Smooth muscle cell (in vitro differentiated cells): Measurements from ENCODE around the gene DUSP7. TPM values are rescaled to one million over a fixed set of nuclear protein-coding genes. Genes with fewer than 3 reads are reported as not detected.

ENCODE experiments used
- DNase-seq: peaks from one replicate; lab custom pipeline; 2025; ENCODE audit not compliant: unreplicated experiment; lab: John Stamatoyannopoulos, UW
- H2AFZ ChIP-seq: fragments of 200-600 bp; sonication (generic); 2 replicates; pipeline ENCODE4 v1.6.0; 2016; ENCODE audit warnings: antibody characterized with exemption, low read depth, mild to moderate bottlenecking
- H3F3A ChIP-seq: fragments of 200-600 bp; sonication (generic); 2 replicates; pipeline ENCODE4 v1.6.0; 2017; ENCODE audit warnings: antibody characterized with exemption, low read depth
- H3K27ac ChIP-seq: fragments of 200-600 bp; sonication (generic); 2 replicates; pipeline ENCODE4 v1.5.1; 2016; ENCODE audit warnings: low read depth, mild to moderate bottlenecking
- H3K27me3 ChIP-seq: fragments of 200-600 bp; sonication (generic); 2 replicates; pipeline ENCODE4 v1.6.1; 2016; ENCODE audit warnings: low read depth, mild to moderate bottlenecking
- H3K36me3 ChIP-seq: fragments of 200-600 bp; sonication (generic); 2 replicates; pipeline ENCODE4 v1.5.1; 2016; ENCODE audit warnings: low read depth
- H3K4me1 ChIP-seq: fragments of 200-600 bp; sonication (generic); 2 replicates; pipeline ENCODE4 v1.5.1; 2016; ENCODE audit warnings: low read depth
- H3K4me2 ChIP-seq: fragments of 200-600 bp; sonication (generic); 2 replicates; pipeline ENCODE4 v1.6.0; 2016; ENCODE audit warnings: mild to moderate bottlenecking
- H3K4me3 ChIP-seq: fragments of 200-600 bp; sonication (generic); 2 replicates; pipeline ENCODE4 v1.5.1; 2016; ENCODE audit warnings: mild to moderate bottlenecking
- H3K79me2 ChIP-seq: fragments of 200-600 bp; sonication (generic); 2 replicates; pipeline ENCODE4 v1.6.0; 2016; ENCODE audit warnings: low read depth, mild to moderate bottlenecking
- H3K9ac ChIP-seq: fragments of 200-600 bp; sonication (generic); 2 replicates; pipeline ENCODE4 v1.6.0; 2016; ENCODE audit warnings: low read depth
- H3K9me3 ChIP-seq: fragments of 200-600 bp; sonication (generic); replicated peaks from 2 replicates; pipeline ENCODE4 v1.5.1; 2016; ENCODE audit warnings: low read depth
- H4K20me1 ChIP-seq: fragments of 200-600 bp; sonication (generic); 2 replicates; pipeline ENCODE4 v1.6.0; 2016; ENCODE audit warnings: low read depth
- WGBS: methylation state at CpG from one replicate; pipeline ENCODE4 v1.1.7; 2016; ENCODE audit warnings: low lambda C conversion rate; 5-methylcytosine and 5-hydroxymethylcytosine counted together
- polyA plus RNA-seq: library from polyadenylated mRNA; unstranded; fragments of >200 nt; fragmentation: Nextera tagmentation; extraction: Ambion mirVana; gene quantifications from 2 replicates; pipeline ENCODE4 v1.2.1, GENCODE V29; 2016
- total RNA-seq: library from RNA; depleted of rRNA; stranded (reverse); fragments of >200 nt; gene quantifications from 2 replicates; pipeline ENCODE4 v1.2.3, GENCODE V29; 2014
- TF ChIP-seq, protein P1 (sequence below): fragments of 200-600 bp; sonication (generic); IDR thresholded peaks from 2 replicates; pipeline ENCODE4 v1.5.1; 2017; ENCODE audit warnings: borderline replicate concordance, mild to moderate bottlenecking, antibody characterized with exemption; ENCODE audit not compliant: insufficient read depth, poor library complexity, severe bottlenecking

DUSP7 gene
- total and polyA plus RNA-seq, 2 experiments from 2014 or later, result 12.4 to 26.8 TPM

DNA sequence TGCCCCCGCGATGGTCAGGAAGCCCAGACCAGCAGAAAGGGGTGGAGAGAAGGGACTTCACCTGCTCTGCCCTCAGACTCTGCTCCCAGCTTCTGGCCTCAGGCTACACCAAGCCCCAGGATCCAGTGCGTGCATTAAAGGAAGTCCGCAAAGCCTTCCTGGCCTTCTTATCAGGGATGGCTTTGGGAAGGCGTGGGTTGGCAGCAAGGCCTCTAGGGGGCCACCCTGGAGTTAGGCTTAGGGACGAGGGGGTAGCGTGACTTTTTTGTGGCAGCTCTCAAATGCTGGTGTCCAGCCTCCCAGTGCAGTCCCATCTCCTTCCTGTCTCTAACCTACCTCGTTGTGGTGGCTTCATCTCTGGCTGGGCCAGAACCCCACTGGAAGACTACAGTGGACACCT lies 41.8 kb downstream of the DUSP7 start:
- H3K36me3 ChIP-seq, result no peaks in the 10 kb centered on the region
- H2AFZ ChIP-seq, result no peak overlapping the region
- H3K79me2 ChIP-seq, result no peaks in the 10 kb centered on the region
- H3K9ac ChIP-seq, result no peak overlapping the region
- no peak overlapping the region for H3K4me3 ChIP-seq
- TF ChIP-seq, protein P1, sequence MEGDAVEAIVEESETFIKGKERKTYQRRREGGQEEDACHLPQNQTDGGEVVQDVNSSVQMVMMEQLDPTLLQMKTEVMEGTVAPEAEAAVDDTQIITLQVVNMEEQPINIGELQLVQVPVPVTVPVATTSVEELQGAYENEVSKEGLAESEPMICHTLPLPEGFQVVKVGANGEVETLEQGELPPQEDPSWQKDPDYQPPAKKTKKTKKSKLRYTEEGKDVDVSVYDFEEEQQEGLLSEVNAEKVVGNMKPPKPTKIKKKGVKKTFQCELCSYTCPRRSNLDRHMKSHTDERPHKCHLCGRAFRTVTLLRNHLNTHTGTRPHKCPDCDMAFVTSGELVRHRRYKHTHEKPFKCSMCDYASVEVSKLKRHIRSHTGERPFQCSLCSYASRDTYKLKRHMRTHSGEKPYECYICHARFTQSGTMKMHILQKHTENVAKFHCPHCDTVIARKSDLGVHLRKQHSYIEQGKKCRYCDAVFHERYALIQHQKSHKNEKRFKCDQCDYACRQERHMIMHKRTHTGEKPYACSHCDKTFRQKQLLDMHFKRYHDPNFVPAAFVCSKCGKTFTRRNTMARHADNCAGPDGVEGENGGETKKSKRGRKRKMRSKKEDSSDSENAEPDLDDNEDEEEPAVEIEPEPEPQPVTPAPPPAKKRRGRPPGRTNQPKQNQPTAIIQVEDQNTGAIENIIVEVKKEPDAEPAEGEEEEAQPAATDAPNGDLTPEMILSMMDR, result peak; percentile 22
- no peaks in the 10 kb centered on the region for H3K9me3 ChIP-seq
- DNase-seq, result no peak
- no peaks in the 10 kb centered on the region for H4K20me1 ChIP-seq
- peak overlapping the region; percentile 49 for H3K4me2 ChIP-seq
- H3F3A ChIP-seq, result no peaks in the 10 kb centered on the region
- H3K4me1 ChIP-seq, result no peaks in the 10 kb centered on the region
- 28% methylated on average over 8 of the region's 8 CpGs for WGBS
- no peak overlapping the region for H3K27ac ChIP-seq
- H3K27me3 ChIP-seq, result no peaks in the 10 kb centered on the region

DNA sequence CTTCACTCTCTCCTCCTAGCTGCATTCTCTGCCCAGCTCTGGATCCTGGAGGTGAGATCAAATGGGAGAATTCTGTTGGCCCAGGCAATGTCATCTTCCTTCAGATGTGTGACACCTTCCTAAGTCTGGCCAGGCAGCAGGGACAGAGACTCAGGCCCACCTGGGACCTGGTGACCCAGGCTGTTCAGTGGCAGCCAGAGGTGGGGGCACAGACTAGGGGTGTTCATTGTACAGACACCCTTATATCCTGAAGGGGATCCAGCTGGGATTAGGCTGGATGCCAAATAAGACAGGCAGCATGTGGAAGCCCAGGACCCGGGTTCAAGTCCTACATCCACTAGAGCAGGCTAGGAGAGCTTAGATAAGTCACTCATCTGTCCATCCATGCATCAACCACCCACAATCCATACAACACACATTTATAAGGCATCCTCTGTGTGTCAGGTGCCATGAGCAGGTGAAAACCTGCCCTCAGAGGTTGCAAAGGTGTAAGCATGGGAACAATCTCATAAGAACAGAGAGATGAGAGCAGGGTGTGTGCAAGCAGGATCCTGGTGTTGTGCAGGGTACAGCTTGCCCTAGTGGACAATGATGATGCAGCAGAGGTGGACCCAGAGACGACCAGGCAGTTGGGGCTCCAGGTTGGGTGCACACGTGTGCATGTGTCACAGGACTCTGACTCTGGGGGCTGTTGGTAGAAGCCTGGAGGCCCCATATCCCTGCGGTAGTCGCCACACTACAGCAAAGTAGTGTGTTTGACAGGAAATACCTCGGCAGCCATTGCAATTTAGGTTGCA lies 42.4 kb downstream of the DUSP7 start:
- no peaks in the 10 kb centered on the region for H3K9me3 ChIP-seq
- no peaks in the 10 kb centered on the region for H3K27me3 ChIP-seq
- peak overlapping the region; percentile 49 for H3K4me2 ChIP-seq
- TF ChIP-seq, protein P1, result no peak
- no peak overlapping the region for H3K4me3 ChIP-seq
- H3F3A ChIP-seq, result no peaks in the 10 kb centered on the region
- H3K27ac ChIP-seq, result no peak overlapping the region
- H4K20me1 ChIP-seq, result no peaks in the 10 kb centered on the region
- H3K9ac ChIP-seq, result no peak overlapping the region
- WGBS, result 71% methylated on average over 6 of the region's 6 CpGs
- H3K36me3 ChIP-seq, result no peaks in the 10 kb centered on the region
- H3K79me2 ChIP-seq, result no peaks in the 10 kb centered on the region
- no peak overlapping the region for H2AFZ ChIP-seq
- no peaks in the 10 kb centered on the region for H3K4me1 ChIP-seq
- no peak for DNase-seq

DNA sequence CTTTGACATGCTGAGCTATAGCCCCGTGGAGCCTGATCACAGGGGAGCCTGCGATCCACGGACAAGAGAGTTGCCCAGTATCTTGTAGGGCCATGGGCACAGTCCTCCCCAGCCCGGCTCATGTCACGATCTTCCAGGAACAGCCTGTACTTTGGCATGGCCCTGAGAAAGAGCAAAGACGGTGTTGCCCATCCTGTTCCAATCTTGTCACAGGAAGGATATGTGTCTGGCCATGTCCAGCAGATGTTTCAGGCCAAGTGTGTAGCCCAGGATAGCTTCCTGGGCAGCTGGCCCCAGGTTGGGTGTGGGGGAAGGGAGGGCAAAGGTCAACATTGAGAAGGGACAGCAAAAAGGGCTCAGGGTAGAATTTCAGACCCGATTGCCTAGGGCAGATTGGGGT lies 43.7 kb downstream of the DUSP7 start:
- Histone ChIP-seq H3K9ac (no peak overlapping the region), H3K27ac (no peak overlapping the region), H3K27me3 (no peaks in the 10 kb centered on the region), H3K9me3 (no peaks in the 10 kb centered on the region), H3K4me2 (no peak overlapping the region), H3K79me2 (no peaks in the 10 kb centered on the region), H4K20me1 (no peaks in the 10 kb centered on the region), H3K4me1 (no peaks in the 10 kb centered on the region), H2AFZ (no peak overlapping the region), H3F3A (no peaks in the 10 kb centered on the region), H3K36me3 (no peaks in the 10 kb centered on the region), H3K4me3 (no peak overlapping the region)
- no peak for DNase-seq
- TF ChIP-seq, protein P1, result no peak
- WGBS, result 90% methylated on average over 7 of the region's 7 CpGs

DNA sequence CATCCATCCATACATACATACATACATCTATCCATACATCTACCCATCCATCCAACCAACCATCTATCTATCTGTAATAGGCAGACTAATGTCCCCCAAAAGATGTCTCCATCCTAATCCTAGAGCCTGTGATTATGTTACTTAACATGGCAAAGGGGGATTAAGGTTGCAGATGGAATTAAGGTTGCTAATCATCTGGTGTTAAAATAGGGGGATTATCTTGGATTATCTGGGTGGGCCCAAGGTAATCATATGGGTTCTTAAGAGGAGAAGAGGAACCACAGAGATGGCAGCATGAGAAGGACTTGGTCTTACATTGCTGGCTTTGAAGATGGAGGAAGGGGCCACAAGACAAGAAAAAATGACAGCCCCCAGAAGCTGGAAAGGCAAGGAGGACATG lies 45.9 kb downstream of the DUSP7 start:
- H3K36me3 ChIP-seq, result no peaks in the 10 kb centered on the region
- no peak overlapping the region for H3K27ac ChIP-seq
- no peak overlapping the region for H2AFZ ChIP-seq
- no peak overlapping the region for H3K4me2 ChIP-seq
- TF ChIP-seq, protein P1, result no peak
- DNase-seq, result no peak
- H3K9ac ChIP-seq, result no peak overlapping the region
- H3K27me3 ChIP-seq, result no peaks in the 10 kb centered on the region
- no peak overlapping the region for H3K4me3 ChIP-seq
- H3F3A ChIP-seq, result no peaks in the 10 kb centered on the region
- no peaks in the 10 kb centered on the region for H4K20me1 ChIP-seq
- H3K4me1 ChIP-seq, result peaks cover 8% of the 10 kb centered on the region
- no peaks in the 10 kb centered on the region for H3K79me2 ChIP-seq
- H3K9me3 ChIP-seq, result no peaks in the 10 kb centered on the region
